Neural crest cell (in vitro differentiated cells): Measurements from ENCODE around the gene PSEN2. TPM values are rescaled to one million over a fixed set of nuclear protein-coding genes. Genes with fewer than 3 reads are reported as not detected.

ENCODE experiments used
- DNase-seq: peaks from one replicate; pipeline ENCODE4 v3.0.0; 2021; ENCODE audit warnings: low read depth, mixed read lengths, low spot score
- H3K27ac Mint-ChIP-seq: one replicate; pipeline ENCODE4 v1.8.0; 2021; ENCODE audit warnings: mild to moderate bottlenecking, mixed read lengths; ENCODE audit not compliant: unreplicated experiment
- H3K27me3 Mint-ChIP-seq: 2 replicates; pipeline ENCODE4 v1.8.0; 2021; ENCODE audit warnings: low read depth, mild to moderate bottlenecking, mixed read lengths
- H3K36me3 Mint-ChIP-seq: 2 replicates; pipeline ENCODE4 v1.8.0; 2021; ENCODE audit warnings: low read depth, mild to moderate bottlenecking, mixed read lengths
- H3K4me1 Mint-ChIP-seq: 2 replicates; pipeline ENCODE4 v1.8.0; 2021; ENCODE audit warnings: mixed read lengths
- H3K4me3 Mint-ChIP-seq: one replicate; pipeline ENCODE4 v1.8.0; 2021; ENCODE audit warnings: mild to moderate bottlenecking, mixed read lengths
- H3K9me3 Mint-ChIP-seq: 2 replicates; pipeline ENCODE4 v1.8.0; 2021; ENCODE audit warnings: mixed read lengths
- CTCF ChIP-seq: fragments of 200-600 bp; sonication (generic); conservative IDR thresholded peaks from 2 replicates; pipeline ENCODE4 v1.5.0; 2021; ENCODE audit warnings: antibody characterized with exemption, mild to moderate bottlenecking
- total RNA-seq: library from RNA; stranded (reverse); gene quantifications from 2 replicates; pipeline ENCODE4 v1.2.1, GENCODE V29; 2021

Gene PSEN2
- total RNA-seq, 1 donor from 2014 or later = 20.1 TPM

DNA sequence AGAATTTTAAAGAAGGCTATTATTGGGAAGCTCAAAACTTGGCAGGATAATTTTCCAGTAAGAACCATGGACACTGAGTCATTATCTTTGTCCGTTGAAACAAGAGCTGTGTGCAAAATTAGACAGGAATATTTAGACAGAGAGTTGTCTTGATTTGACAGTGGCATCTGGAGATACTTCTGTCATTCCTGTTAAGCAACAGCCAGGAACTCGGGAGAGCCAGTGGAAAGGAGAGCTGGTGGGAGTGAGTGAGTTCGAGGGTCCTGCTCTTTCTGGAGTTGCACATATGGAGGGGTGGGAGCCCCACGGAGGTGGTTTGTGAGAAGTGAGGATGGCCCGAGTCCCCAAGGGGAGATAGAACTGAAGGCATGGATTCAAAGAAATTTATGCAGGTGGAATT, 72.7 kb downstream of the PSEN2 start:
- peaks cover 5% of the 10 kb centered on the region for H3K9me3 Mint-ChIP-seq
- no peak for TF ChIP-seq CTCF
- H3K4me3 Mint-ChIP-seq = no peak overlapping the region
- peaks cover 1% of the 10 kb centered on the region for H3K36me3 Mint-ChIP-seq
- H3K4me1 Mint-ChIP-seq = peaks cover 28% of the 10 kb centered on the region
- H3K27me3 Mint-ChIP-seq = no peaks in the 10 kb centered on the region
- no peak for DNase-seq
- no peak overlapping the region for H3K27ac Mint-ChIP-seq

DNA sequence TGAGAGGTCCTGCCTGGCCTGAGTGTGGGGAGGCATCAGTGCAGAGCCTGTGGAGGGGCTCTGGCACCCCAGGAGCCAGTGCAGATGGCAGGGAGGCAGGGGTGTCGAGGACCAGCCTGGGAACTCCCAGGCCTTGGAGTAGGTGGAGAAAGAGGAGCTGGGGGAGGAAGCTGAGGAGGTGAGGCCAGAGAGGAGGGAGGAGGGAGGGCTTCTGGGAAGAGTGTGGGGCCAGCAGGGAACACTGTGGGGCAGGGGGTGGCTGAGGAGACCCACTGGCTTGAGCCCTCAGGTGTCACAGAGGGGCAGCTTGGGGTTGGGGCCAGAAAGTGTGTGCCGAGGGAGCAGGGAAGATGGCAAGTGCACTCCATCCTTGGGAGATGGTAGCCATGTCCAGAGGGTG, 73.5 kb downstream of the PSEN2 start:
- peaks cover 20% of the 10 kb centered on the region for H3K4me1 Mint-ChIP-seq
- no peak for DNase-seq

DNA sequence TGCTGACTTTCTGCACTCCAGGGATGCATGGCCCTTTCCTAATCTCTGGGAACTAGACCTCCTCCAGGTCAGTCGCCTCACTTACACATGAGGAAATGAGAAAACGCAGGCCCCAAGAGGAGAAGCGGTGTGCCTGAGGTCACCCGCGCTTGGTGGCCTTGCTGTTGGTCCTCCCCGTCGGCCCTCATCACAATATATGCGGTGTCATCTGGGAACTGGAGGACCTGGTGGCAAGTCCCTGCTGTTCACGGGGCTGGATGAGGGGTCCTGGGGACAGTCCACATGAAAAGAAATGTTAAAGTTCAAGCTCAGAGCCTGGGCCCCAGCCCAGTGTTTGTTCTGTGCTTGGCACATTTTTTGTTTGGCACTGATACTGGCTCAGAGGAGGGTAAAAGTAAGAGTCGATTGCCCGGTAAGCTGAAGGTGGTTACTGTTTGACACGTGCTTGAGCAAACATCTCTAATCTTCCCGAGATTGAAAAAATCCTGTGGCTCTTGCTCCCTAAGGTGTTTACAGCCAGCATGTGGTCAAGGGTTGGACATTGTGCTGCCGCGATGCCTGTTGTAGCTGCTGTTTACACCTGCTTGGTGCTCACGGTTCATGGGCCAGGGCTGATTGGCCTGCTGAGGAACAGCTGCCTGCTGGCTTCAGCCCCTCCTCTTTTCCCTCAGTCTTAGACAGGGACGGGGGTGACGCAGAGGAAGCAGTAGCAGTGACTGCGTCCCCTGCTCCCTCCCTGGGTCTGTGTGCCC, 74.9 kb downstream of the PSEN2 start:
- H3K4me3 Mint-ChIP-seq = no peak overlapping the region
- peaks cover 14% of the 10 kb centered on the region for H3K4me1 Mint-ChIP-seq
- no peak overlapping the region for H3K27ac Mint-ChIP-seq
- H3K27me3 Mint-ChIP-seq = no peaks in the 10 kb centered on the region
- peaks cover 3% of the 10 kb centered on the region for H3K36me3 Mint-ChIP-seq
- no peak for TF ChIP-seq CTCF
- peaks cover 6% of the 10 kb centered on the region for H3K9me3 Mint-ChIP-seq
- no peak for DNase-seq

More for the DNA sequence above, 73.5 kb downstream of the PSEN2 start:
- Mint-ChIP-seq H3K27ac (no peak overlapping the region), H3K9me3 (peaks cover 6% of the 10 kb centered on the region), H3K4me3 (no peak overlapping the region), H3K27me3 (no peaks in the 10 kb centered on the region), H3K36me3 (peaks cover 3% of the 10 kb centered on the region)
- TF ChIP-seq CTCF = no peak

Other genes with a start within 250 kb of the PSEN2 start
- gene ITPKB, start 131.3 kb upstream of the PSEN2 start, total RNA-seq = 12.7 and 13.7 TPM in 2 replicates
- 8.2 and 9.5 TPM in 2 replicates for gene COQ8A, start 69.7 kb downstream of the PSEN2 start, total RNA-seq